GM12865 (cell line): ENCODE results near the gene BOLL.

ENCODE experiments used
- DNase-seq: peaks from one replicate; pipeline ENCODE4 v3.0.0; 2010; ENCODE audit warnings: low read depth
- H3K4me3 ChIP-seq: 2 replicates; pipeline ENCODE4 v1.5.1; 2011; ENCODE audit warnings: mild to moderate bottlenecking, low read depth, low read length, control low read depth
- TF ChIP-seq, protein P1 (sequence below): IDR thresholded peaks from 2 replicates; pipeline ENCODE4 v1.5.1; 2011; ENCODE audit warnings: low read length, control low read depth, low read depth, inconsistent platforms; ENCODE audit not compliant: insufficient read depth; ENCODE audit errors: missing control alignments

The BOLL gene

DNA sequence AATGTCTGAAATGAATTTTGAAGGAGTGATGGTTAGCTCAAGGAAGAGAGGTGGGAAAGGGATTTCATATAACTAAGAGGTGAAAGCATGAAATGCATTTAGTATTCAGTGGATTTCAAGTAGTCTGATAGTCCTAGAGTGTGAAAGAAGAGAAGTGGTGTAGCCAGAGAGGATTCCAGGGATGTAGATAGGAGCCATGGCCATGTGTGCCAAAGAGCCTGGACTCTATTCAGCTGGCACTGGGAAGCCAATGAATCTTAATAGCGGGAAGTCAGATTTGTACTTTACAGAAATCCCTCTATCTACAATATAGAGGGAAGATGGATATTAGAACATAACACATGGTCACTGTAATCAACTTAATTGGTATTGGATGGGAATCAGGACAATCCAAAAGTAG, 8.3 kb upstream of the BOLL start:
- DNase-seq = no peak
- TF ChIP-seq, protein P1, sequence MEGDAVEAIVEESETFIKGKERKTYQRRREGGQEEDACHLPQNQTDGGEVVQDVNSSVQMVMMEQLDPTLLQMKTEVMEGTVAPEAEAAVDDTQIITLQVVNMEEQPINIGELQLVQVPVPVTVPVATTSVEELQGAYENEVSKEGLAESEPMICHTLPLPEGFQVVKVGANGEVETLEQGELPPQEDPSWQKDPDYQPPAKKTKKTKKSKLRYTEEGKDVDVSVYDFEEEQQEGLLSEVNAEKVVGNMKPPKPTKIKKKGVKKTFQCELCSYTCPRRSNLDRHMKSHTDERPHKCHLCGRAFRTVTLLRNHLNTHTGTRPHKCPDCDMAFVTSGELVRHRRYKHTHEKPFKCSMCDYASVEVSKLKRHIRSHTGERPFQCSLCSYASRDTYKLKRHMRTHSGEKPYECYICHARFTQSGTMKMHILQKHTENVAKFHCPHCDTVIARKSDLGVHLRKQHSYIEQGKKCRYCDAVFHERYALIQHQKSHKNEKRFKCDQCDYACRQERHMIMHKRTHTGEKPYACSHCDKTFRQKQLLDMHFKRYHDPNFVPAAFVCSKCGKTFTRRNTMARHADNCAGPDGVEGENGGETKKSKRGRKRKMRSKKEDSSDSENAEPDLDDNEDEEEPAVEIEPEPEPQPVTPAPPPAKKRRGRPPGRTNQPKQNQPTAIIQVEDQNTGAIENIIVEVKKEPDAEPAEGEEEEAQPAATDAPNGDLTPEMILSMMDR = no peak
- H3K4me3 ChIP-seq = no peak overlapping the region

DNA sequence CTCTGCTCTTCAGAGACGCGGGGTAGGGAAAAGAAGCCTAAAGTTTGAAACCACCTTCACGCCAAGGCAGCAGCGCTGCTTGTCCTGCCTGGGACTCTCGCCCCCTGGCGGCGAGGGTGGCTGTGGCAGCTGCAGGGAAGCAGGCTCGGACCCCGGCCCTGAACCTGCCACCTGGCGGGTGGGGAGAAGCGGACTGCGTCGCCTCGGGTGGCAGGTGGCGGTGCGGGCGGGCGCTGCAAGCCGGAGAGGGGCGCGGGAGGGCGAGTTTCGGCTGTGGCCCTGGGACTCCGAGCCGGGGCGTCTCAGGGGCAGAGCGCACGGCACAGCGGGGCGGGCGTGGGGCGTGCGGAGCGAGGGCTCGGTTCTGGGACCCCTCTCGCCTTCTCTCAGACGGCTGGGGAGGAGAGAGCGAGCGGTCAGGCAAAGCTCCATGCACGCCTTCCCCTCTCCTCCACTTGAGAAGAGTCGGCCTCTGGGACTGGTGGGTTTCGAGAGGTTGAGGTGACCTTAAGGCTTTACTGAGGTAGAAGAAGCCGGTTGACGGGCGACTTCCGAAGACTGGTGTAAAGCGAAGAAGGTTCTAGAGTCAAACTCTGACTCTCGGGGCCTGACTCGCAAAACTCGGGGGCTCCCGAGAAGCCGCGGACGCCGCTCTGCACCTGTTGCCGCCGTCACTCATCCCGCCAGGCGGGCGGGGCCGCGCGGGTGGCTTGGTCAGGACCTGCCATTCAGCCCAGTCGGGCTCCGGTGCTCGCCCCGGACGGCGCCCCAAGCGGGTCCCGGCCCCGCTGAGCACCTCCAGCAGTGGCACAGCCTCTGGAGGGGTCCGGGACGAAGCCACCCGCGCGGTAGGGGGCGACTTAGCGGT, 1.1 kb upstream of the BOLL start:
- TF ChIP-seq, protein P1 = peak; percentile 69
- H3K4me3 ChIP-seq = peak overlapping the region; percentile 43
- peak; percentile 69 for DNase-seq

DNA sequence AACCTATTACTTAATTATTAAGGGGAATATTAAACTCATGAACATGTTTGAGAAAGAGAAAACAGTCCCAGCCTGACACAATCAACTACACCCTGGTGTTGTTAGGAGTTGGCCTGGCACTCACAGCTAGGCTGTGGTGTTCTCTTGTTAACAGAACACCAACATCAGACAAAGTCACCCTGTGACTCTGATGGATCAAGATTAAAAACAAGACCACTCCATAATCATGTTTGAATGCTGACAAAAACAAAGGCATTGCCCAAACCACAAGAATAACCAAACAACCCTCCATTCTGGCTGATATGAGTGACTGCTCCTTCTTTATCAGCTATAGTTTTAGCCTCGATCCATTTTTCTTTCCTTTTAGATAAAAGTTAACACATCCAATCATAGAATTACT, 3.0 kb downstream of the BOLL start:
- TF ChIP-seq, protein P1 = no peak
- DNase-seq = no peak
- H3K4me3 ChIP-seq = no peak overlapping the region

DNA sequence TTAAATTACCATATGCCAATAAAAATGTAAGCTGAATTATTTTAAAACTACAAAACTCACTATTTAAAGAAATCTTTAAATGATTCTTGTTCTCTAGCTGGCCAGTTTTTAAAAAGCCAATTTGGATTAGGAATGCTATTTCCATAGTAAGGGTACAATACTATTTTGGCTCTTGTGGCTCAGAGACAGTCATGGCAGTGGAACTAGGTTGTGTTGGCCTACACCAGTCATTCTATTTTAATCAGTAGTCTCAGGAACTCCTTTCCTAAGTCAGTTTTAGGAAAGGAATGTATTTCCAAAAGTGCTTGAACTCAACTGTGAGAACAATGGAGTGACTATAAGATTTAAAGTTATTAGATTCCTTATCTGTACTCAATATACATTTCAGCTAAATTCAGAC, 5.9 kb downstream of the BOLL start:
- H3K4me3 ChIP-seq = no peak overlapping the region
- no peak for DNase-seq
- TF ChIP-seq, protein P1 = no peak

DNA sequence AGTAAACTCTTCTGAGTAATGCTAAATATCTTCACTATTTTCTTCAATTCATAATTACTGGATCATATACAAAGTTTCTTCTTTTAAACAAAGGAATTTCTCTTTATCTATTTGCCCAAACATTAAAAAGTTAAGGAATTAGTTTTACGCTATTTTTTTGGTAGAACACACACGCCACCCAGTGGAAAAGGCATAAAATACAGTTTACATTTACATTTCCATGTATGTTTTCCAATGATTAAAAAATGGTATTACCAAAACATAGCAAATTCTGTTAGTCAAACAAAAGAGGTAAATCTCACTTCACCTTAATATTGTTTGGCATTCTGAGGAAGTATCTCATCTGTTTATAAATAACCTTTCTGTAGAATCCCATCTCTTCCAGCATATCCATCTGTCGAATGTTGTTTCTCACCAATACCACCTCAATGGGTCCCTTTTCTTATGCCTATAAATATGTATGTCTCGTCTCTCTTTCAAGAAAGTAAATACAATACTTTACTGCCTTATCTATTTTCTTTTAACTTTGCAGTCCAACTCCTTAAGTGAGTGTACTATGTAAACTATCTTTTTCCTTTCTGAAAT, 7.2 kb downstream of the BOLL start:
- peak; percentile 48 for DNase-seq
- TF ChIP-seq, protein P1 = peak; percentile 53
- no peak overlapping the region for H3K4me3 ChIP-seq

DNA sequence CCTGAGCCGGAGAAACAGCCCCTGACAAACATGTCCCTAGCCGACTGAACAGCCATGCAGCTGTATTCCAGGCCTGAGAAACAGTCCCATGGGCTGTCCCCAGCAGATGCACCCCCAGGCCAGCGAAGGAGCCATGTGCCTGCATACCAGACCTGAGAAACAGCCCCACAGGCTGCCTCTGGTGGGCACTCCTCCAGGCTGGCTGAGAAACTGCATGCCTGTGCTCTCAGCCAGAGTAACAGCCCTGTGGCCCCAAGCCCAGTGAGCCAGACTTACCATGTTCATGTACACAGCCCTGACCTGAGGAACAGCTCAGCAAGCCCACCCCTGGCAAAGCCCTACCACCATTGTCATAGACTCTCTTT, 24.8 kb downstream of the BOLL start:
- no peak for DNase-seq

More for the DNA sequence above, 24.8 kb downstream of the BOLL start:
- TF ChIP-seq, protein P1 = no peak
- no peak overlapping the region for H3K4me3 ChIP-seq
